Dermis microvascular lymphatic vessel endothelial cell (primary cell): Measurements from ENCODE around the gene AFG1L. TPM values are rescaled to one million over a fixed set of nuclear protein-coding genes. Genes with fewer than 3 reads are reported as not detected.

Experiments
- DNase-seq, 2 donors: peaks; one replicate each; pipeline versions ENCODE4 v3.0.0 to v3.0.0-alpha.2; 2010; ENCODE audit warnings: low read depth in 2 of 2
- total RNA-seq: library from RNA; depleted of rRNA; stranded (reverse); fragments of >200 nt; gene quantifications from 2 replicates; pipeline ENCODE4 v1.2.1, GENCODE V29; 2014

AFG1L gene
- total RNA-seq, 1 donor from 2014 or later = 1.8 TPM

DNA sequence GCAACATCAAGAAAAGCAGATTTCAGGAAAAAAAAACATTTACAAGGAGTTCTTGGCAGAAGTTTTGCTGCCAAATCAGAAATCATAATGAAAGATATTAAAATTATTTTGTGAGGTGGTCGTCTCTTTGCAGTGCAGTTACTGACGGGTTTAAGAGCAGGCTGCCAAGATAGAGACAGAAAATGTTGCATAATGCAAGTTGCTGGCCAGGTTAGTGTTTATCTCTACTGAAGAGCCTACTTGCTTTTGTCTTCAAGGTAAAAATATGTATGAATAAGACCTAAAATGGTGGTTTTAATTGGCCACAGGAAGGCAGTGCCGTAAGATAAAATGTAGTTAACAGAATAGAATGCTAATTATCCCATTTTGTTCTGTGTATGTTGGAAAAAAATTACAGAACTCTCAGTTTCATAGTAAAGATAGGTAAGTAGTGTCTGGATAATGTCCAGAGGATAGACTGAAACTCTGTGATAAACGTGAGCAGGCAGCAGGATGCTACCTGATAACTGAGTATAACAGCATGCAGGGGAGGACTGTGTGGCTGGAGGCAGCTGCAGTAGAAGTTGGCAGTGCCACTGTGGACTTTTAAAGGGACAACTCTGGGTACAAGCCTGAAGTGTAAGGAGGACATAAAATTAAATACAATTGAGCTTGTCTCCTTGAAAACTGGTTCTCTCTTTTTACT is 279.7 kb downstream of the AFG1L start:
- DNase-seq = no peak

Other genes with a start within 250 kb of the AFG1L start
- 16.3 and 25.9 TPM in 2 replicates for gene OSTM1, start 220.3 kb upstream of the AFG1L start, total RNA-seq
- gene NR2E1, start 129.0 kb upstream of the AFG1L start, total RNA-seq = not detected in 2 replicates
- 147 and 152 TPM in 2 replicates for gene SNX3, start 34.0 kb upstream of the AFG1L start, total RNA-seq